WI38 (cell line): ENCODE data around the gene OXER1.

Experiments
- H3K4me3 ChIP-seq: 2 replicates; pipeline ENCODE4 v1.5.1; 2011; ENCODE audit warnings: low read depth, mild to moderate bottlenecking, control low read depth, low read length
- CTCF ChIP-seq: IDR thresholded peaks from 2 replicates; pipeline ENCODE4 v1.5.1; 2012; ENCODE audit warnings: low read depth, mild to moderate bottlenecking, control low read depth, low read length

Gene OXER1

GRCh38 chr2:42793334-42794270 is 29.7 kb upstream of the OXER1 start:
- H3K4me3 ChIP-seq = no peak overlapping the region
- TF ChIP-seq CTCF = no peak

- TF ChIP-seq CTCF = no peak
- no peak within 1 kb of the TSS for H3K4me3 ChIP-seq
These were observed 28.8 kb upstream of the OXER1 start, which contains the start of gene HAAO for GRCh38 chr2:42792583-42793333. Gene HAAO (minus strand): TSS chr2:42792583. CDS start chr2:42792536, 47 bp downstream.

GRCh38 chr2:42792087-42792582 is 28.2 kb upstream of the OXER1 start:
- H3K4me3 ChIP-seq = no peak overlapping the region
- TF ChIP-seq CTCF = no peak

GRCh38 chr2:42791606-42792005 is 27.7 kb upstream of the OXER1 start:
- no peak for TF ChIP-seq CTCF
- no peak overlapping the region for H3K4me3 ChIP-seq

GRCh38 chr2:42789751-42790150 is 25.8 kb upstream of the OXER1 start:
- H3K4me3 ChIP-seq = no peak overlapping the region
- no peak for TF ChIP-seq CTCF

- no peak overlapping the region for H3K4me3 ChIP-seq
- TF ChIP-seq CTCF = no peak
These were observed 24.9 kb upstream of the OXER1 start for GRCh38 chr2:42788882-42789281.

- no peak for TF ChIP-seq CTCF
These were observed 24.5 kb upstream of the OXER1 start for GRCh38 chr2:42788478-42788793.

More at GRCh38 chr2:42788478-42788793, 24.5 kb upstream of the OXER1 start:
- H3K4me3 ChIP-seq = no peak overlapping the region
